CD4-positive, alpha-beta T cell treated with Interleukin-2 at 100 ng/mL for 4 hours (primary cell): ENCODE data around the gene SULT1E1.

Source experiments
- DNase-seq: peaks from one replicate; pipeline ENCODE4 v3.0.0-alpha.2; 2020; ENCODE audit warnings: low spot score

Gene SULT1E1

GRCh38 chr4:69793732-69794131 is 66.2 kb downstream of the SULT1E1 start:
- DNase-seq = no peak
